BE2C (cell line): ENCODE results near the gene LZTFL1.

Experiments
- DNase-seq: peaks from one replicate; pipeline ENCODE4 v3.0.0-alpha.2; 2020
- H3K27me3 ChIP-seq: fragments of 250-450 bp; sonication (Bioruptor Pico); 2 replicates; pipeline ENCODE4 v1.5.1; 2020; ENCODE audit warnings: mild to moderate bottlenecking
- H3K36me3 ChIP-seq: fragments of 250-450 bp; sonication (Bioruptor Pico); 2 replicates; pipeline ENCODE4 v1.5.1; 2020; ENCODE audit warnings: mild to moderate bottlenecking
- H3K4me1 ChIP-seq: fragments of 250-450 bp; sonication (Bioruptor Pico); 2 replicates; pipeline ENCODE4 v1.5.1; 2020
- H3K4me3 ChIP-seq: 2 replicates; pipeline ENCODE4 v1.5.1; 2011; ENCODE audit warnings: low read depth, low read length
- H3K9me3 ChIP-seq: fragments of 250-450 bp; sonication (Bioruptor Pico); 2 replicates; pipeline ENCODE4 v1.5.1; 2020
- TF ChIP-seq, protein P1 (sequence below): IDR thresholded peaks from 2 replicates; pipeline ENCODE4 v1.5.1; 2012; ENCODE audit warnings: mild to moderate bottlenecking, low read depth, low read length

The LZTFL1 gene

GRCh38 chr3:45789235-45789812, 52.6 kb downstream of the LZTFL1 start:
- DNase-seq = no peak
- Histone ChIP-seq H3K4me3 (no peak overlapping the region), H3K36me3 (no peaks in the 10 kb centered on the region), H3K9me3 (no peaks in the 10 kb centered on the region), H3K27me3 (0 out of 2 replicates have a peak, but pooled peaks cover 3% of the 10 kb centered on the region), H3K4me1 (no peaks in the 10 kb centered on the region)
- TF ChIP-seq, protein P1, sequence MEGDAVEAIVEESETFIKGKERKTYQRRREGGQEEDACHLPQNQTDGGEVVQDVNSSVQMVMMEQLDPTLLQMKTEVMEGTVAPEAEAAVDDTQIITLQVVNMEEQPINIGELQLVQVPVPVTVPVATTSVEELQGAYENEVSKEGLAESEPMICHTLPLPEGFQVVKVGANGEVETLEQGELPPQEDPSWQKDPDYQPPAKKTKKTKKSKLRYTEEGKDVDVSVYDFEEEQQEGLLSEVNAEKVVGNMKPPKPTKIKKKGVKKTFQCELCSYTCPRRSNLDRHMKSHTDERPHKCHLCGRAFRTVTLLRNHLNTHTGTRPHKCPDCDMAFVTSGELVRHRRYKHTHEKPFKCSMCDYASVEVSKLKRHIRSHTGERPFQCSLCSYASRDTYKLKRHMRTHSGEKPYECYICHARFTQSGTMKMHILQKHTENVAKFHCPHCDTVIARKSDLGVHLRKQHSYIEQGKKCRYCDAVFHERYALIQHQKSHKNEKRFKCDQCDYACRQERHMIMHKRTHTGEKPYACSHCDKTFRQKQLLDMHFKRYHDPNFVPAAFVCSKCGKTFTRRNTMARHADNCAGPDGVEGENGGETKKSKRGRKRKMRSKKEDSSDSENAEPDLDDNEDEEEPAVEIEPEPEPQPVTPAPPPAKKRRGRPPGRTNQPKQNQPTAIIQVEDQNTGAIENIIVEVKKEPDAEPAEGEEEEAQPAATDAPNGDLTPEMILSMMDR = no peak

DNA sequence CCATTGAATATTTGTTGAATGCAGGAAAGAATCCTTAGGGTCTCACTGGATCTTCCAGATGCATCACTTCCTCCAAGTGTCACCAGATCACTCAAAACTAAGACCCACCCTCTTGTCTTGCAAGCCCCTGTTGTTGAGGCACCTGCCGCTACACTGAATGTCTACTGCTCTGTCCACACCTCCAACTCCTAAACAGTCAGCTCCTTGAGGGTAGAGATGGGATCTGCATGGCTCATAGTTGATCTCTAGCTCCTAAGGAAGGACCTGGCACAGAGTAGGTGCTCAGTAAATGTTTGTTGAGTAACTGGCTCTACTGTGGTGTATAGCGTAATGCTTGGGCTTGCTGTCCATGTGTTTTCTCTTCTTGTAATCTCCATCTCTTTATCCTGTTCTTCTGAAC, 54.4 kb downstream of the LZTFL1 start:
- no peak overlapping the region for H3K4me3 ChIP-seq
- TF ChIP-seq, protein P1 = no peak
- no peaks in the 10 kb centered on the region for H3K4me1 ChIP-seq
- H3K9me3 ChIP-seq = no peaks in the 10 kb centered on the region
- DNase-seq = no peak
- H3K27me3 ChIP-seq = no peaks in the 10 kb centered on the region
- no peaks in the 10 kb centered on the region for H3K36me3 ChIP-seq

DNA sequence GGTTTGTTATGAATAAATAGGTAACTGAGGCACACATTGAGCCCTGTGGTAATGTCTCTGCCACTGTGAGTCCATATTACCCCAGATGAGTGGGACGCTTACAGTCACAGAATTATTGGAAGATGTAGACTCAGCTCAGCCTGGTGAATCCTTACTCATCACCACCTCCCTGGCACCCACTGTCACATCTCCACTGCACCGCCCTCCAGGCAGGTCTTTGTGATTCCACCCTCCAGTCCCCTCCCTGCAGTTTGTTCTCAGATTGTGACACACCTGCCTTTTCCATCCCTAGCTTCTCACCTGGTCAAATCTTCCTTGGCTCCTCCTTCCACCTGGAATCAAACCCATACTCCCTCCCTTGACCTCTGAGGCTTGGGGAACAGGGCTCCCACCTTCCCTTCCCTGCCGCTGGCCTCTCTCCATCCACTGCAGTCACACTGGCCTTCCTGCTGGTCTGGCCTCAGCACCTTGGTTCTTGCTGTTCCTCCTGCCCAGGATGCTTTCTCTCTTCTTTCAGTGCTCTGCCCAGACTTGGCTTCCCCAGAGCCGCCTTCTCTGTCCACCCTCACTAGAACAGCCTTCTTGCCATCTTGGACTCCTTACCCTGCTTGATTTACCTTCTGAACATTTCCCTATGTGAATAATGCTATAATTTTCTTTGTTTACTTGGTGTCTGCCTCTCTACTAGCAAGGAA, 55.0 kb downstream of the LZTFL1 start:
- TF ChIP-seq, protein P1 = no peak
- DNase-seq = no peak
- H3K4me1 ChIP-seq = no peaks in the 10 kb centered on the region
- no peak overlapping the region for H3K4me3 ChIP-seq
- no peaks in the 10 kb centered on the region for H3K36me3 ChIP-seq
- no peaks in the 10 kb centered on the region for H3K9me3 ChIP-seq
- H3K27me3 ChIP-seq = no peaks in the 10 kb centered on the region

DNA sequence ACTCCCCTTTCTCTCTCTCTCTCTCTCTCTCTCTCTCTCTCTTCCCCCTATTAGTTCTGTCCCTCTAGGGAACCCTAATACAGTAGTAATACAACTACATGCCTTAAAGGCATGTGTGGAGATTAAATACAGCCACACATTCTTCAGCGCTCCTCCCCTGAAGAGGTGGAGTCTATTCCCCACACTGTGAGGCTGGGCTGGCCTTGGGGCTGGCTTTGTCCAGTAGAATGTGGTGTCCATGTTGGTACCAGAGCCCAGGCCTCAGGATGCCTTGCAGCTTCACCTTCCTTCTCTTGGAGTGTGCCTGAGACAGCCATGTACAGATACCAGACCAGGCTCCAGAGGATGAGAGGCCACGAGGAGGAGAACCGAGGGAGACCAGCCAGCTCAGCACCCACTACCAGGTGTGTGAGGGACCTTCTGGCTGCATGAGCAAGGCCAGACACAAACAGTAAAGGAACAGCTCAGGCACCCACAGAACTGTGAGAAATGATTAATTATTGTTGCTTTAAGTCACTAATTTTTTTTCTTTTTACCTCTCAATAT, 56.2 kb downstream of the LZTFL1 start:
- Histone ChIP-seq H3K36me3 (no peaks in the 10 kb centered on the region), H3K9me3 (no peaks in the 10 kb centered on the region), H3K4me1 (no peaks in the 10 kb centered on the region), H3K4me3 (no peak overlapping the region), H3K27me3 (no peaks in the 10 kb centered on the region)
- DNase-seq = no peak
- TF ChIP-seq, protein P1 = no peak

- Histone ChIP-seq H3K9me3 (no peaks in the 10 kb centered on the region), H3K36me3 (no peaks in the 10 kb centered on the region), H3K4me1 (no peaks in the 10 kb centered on the region), H3K4me3 (no peak overlapping the region), H3K27me3 (no peaks in the 10 kb centered on the region)
- TF ChIP-seq, protein P1 = no peak
- no peak for DNase-seq
Observed at GRCh38 chr3:45783667-45784066, 58.3 kb downstream of the LZTFL1 start.

DNA sequence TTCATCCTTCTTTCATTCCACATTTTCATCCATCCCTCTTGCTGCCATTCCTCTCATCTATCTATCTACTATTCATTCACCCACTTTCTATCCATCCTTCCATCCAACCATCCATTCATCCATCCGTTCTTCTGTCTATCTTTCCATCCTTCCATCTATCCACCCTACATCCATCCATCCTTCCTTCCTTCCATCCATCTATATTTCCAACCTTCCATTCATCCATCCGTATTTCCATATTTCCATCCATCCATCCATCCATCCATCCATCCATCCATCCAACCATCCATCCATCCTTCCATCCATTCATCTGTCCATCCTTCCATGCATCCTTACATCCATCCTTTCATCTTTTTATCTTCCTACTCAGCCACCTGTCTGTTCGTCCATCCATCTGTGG, 59.5 kb downstream of the LZTFL1 start:
- Histone ChIP-seq H3K4me1 (no peaks in the 10 kb centered on the region), H3K9me3 (no peaks in the 10 kb centered on the region), H3K27me3 (no peaks in the 10 kb centered on the region), H3K36me3 (no peaks in the 10 kb centered on the region), H3K4me3 (no peak overlapping the region)
- DNase-seq = no peak
- TF ChIP-seq, protein P1 = no peak
